Stimulated activated naive CD4-positive, alpha-beta T cell treated with Interleukin-2 at 50 U/mL for 16 hours (primary cell): ENCODE measurements around the gene NCL.
A peak's percentile ranks its signal among the peaks of the same experiment; 100 is the strongest.
"Not testable (repeated sequence)": the region's sequence is repeated elsewhere in the genome, so short reads cannot be mapped to it uniquely, and the experiment has no call there.

Experiments used
- DNase-seq: peaks from one replicate; lab custom pipeline; 2025; lab: John Stamatoyannopoulos, UW

The NCL gene

GRCh38 chr2:231405601-231406367 lies 58.5 kb downstream of the NCL start:
- peak; percentile 30 for DNase-seq

- not testable (repeated sequence) for DNase-seq
Observed at GRCh38 chr2:231404183-231404578, 60.1 kb downstream of the NCL start.
